Measurements from ENCODE around the gene JAK3.

DNA sequence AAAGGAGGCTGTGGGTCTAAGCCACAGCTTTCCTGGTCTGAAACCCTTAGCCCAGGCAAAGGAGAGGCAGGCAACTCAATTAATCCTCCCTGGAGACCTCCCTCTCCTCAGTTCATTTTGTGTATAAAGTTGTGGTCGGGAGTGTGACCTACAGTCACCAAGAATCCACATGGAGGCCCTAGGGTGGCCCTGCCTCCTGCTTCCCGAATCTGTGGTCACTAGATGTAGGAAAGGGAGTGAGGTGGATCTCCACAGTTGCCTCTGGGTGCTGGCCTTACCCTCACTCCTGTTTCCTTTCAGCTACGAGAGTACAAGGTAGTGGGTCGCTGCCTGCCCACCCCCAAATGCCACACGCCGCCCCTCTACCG, 13.2 kb upstream of the JAK3 start:
- TF ChIP-seq POLR2A (IDR thresholded peaks at IDR 0.05; ENCODE audit: low read depth, low read length) (no peak), POLR2AphosphoS5 (IDR thresholded peaks at IDR 0.05; ENCODE audit: insufficient read depth, low read depth, low read length) (no peak)
- TF ChIP-seq, protein P1, sequence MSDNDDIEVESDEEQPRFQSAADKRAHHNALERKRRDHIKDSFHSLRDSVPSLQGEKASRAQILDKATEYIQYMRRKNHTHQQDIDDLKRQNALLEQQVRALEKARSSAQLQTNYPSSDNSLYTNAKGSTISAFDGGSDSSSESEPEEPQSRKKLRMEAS (IDR thresholded peaks at IDR 0.05; ENCODE audit: insufficient read depth, insufficient read length): no peak

All from endothelial cell of umbilical vein (primary cell).